Endothelial cell (in vitro differentiated cells): ENCODE results near the gene SFPQ. TPM values are rescaled to one million over a fixed set of nuclear protein-coding genes. Genes with fewer than 3 reads are reported as not detected.
A peak's percentile ranks its signal among the peaks of the same experiment; 100 is the strongest.

Source experiments
- DNase-seq: peaks from one replicate; pipeline ENCODE4 v3.0.0; 2021; ENCODE audit warnings: low spot score
- H3K27ac Mint-ChIP-seq: one replicate; pipeline ENCODE4 v1.8.0; 2021; ENCODE audit warnings: mixed read lengths, inconsistent platforms; ENCODE audit not compliant: unreplicated experiment
- H3K27me3 Mint-ChIP-seq: one replicate; pipeline ENCODE4 v1.8.0; 2021; ENCODE audit warnings: mild to moderate bottlenecking, moderate library complexity, mixed read lengths, inconsistent platforms; ENCODE audit not compliant: unreplicated experiment
- H3K36me3 Mint-ChIP-seq: one replicate; pipeline ENCODE4 v1.8.0; 2021; ENCODE audit warnings: mild to moderate bottlenecking, low read depth, mixed read lengths, inconsistent platforms; ENCODE audit not compliant: unreplicated experiment
- H3K4me1 Mint-ChIP-seq: one replicate; pipeline ENCODE4 v1.8.0; 2021; ENCODE audit warnings: mild to moderate bottlenecking, mixed read lengths, inconsistent platforms; ENCODE audit not compliant: unreplicated experiment
- H3K4me3 Mint-ChIP-seq: one replicate; pipeline ENCODE4 v1.8.0; 2021; ENCODE audit warnings: mild to moderate bottlenecking, mixed read lengths, inconsistent platforms; ENCODE audit not compliant: unreplicated experiment
- H3K9me3 Mint-ChIP-seq: one replicate; pipeline ENCODE4 v1.8.0; 2021; ENCODE audit warnings: mixed read lengths, inconsistent platforms; ENCODE audit not compliant: unreplicated experiment
- CTCF ChIP-seq: fragments of 200-600 bp; sonication (generic); IDR thresholded peaks from one replicate; pipeline ENCODE4 v1.5.0; 2021; ENCODE audit warnings: antibody characterized with exemption; ENCODE audit not compliant: unreplicated experiment
- total RNA-seq: library from RNA; stranded (reverse); fragmentation: NEBNext Ultra II Directional; extraction: Animal tissue kit (Norgen Biotek cat#: 25700); gene quantifications from one replicate; pipeline ENCODE4 v1.2.1, GENCODE V29; 2021; ENCODE audit not compliant: unreplicated experiment

The SFPQ gene
- total RNA-seq, 1 donor from 2014 or later: 370 TPM

- no peaks in the 10 kb centered on the region for H3K27me3 Mint-ChIP-seq
- H3K27ac Mint-ChIP-seq: no peak overlapping the region
- no peak overlapping the region for H3K4me3 Mint-ChIP-seq
- no peaks in the 10 kb centered on the region for H3K36me3 Mint-ChIP-seq
- DNase-seq: no peak
- TF ChIP-seq CTCF: no peak
- peaks cover 3% of the 10 kb centered on the region for H3K4me1 Mint-ChIP-seq
- H3K9me3 Mint-ChIP-seq: no peaks in the 10 kb centered on the region
Measured at GRCh38 chr1:35226546-35226945, 33.6 kb upstream of the SFPQ start.

GRCh38 chr1:35223084-35223630 lies 30.2 kb upstream of the SFPQ start:
- no peak for DNase-seq
- Mint-ChIP-seq H3K9me3 (no peaks in the 10 kb centered on the region), H3K36me3 (no peaks in the 10 kb centered on the region), H3K4me1 (peaks cover 2% of the 10 kb centered on the region), H3K27ac (no peak overlapping the region), H3K4me3 (no peak overlapping the region), H3K27me3 (peaks cover 2% of the 10 kb centered on the region)
- no peak for TF ChIP-seq CTCF

- no peak overlapping the region for H3K27ac Mint-ChIP-seq
- no peak overlapping the region for H3K4me3 Mint-ChIP-seq
Measured at GRCh38 chr1:35222322-35223083, 29.6 kb upstream of the SFPQ start.

GRCh38 chr1:35220976-35221375 lies 28.0 kb upstream of the SFPQ start:
- Mint-ChIP-seq H3K36me3 (no peaks in the 10 kb centered on the region), H3K4me3 (no peak overlapping the region), H3K9me3 (no peaks in the 10 kb centered on the region), H3K4me1 (peaks cover 2% of the 10 kb centered on the region), H3K27ac (no peak overlapping the region), H3K27me3 (peaks cover 2% of the 10 kb centered on the region)
- peak; percentile 24 for DNase-seq
- peak; percentile 73 for TF ChIP-seq CTCF

More at GRCh38 chr1:35222322-35223083, 29.6 kb upstream of the SFPQ start:
- Mint-ChIP-seq H3K36me3 (no peaks in the 10 kb centered on the region), H3K27me3 (peaks cover 2% of the 10 kb centered on the region), H3K4me1 (peaks cover 2% of the 10 kb centered on the region), H3K9me3 (no peaks in the 10 kb centered on the region)
- no peak for DNase-seq
- TF ChIP-seq CTCF: no peak

- no peak overlapping the region for H3K27ac Mint-ChIP-seq
- H3K9me3 Mint-ChIP-seq: no peaks in the 10 kb centered on the region
- H3K4me3 Mint-ChIP-seq: no peak overlapping the region
- no peak for DNase-seq
- peaks cover 4% of the 10 kb centered on the region for H3K27me3 Mint-ChIP-seq
- TF ChIP-seq CTCF: no peak
- no peaks in the 10 kb centered on the region for H3K4me1 Mint-ChIP-seq
- H3K36me3 Mint-ChIP-seq: no peaks in the 10 kb centered on the region
Measured at GRCh38 chr1:35215346-35215745, 22.4 kb upstream of the SFPQ start.
